Subcutaneous adipose tissue (tissue), 4 donors: Measurements from ENCODE around the gene SNX32. TPM values are rescaled to one million over a fixed set of nuclear protein-coding genes. Genes with fewer than 3 reads are reported as not detected.

Source experiments
- total RNA-seq, 4 donors: library from RNA; depleted of rRNA; stranded (reverse); fragments of >200 nt; gene quantifications; one replicate each; pipeline ENCODE4 v1.1.0, GENCODE V29; 2016
- TF ChIP-seq, protein P1 (sequence below): fragments of 450-650 bp; IDR thresholded peaks from one replicate; pipeline ENCODE4 v1.5.1; 2016; ENCODE audit warnings: low read depth, mild to moderate bottlenecking, control low read depth, antibody characterized with exemption, moderate library complexity

SNX32 gene
- total RNA-seq, 4 donors from 2014 or later: 0.85 TPM; not detected in 3

DNA sequence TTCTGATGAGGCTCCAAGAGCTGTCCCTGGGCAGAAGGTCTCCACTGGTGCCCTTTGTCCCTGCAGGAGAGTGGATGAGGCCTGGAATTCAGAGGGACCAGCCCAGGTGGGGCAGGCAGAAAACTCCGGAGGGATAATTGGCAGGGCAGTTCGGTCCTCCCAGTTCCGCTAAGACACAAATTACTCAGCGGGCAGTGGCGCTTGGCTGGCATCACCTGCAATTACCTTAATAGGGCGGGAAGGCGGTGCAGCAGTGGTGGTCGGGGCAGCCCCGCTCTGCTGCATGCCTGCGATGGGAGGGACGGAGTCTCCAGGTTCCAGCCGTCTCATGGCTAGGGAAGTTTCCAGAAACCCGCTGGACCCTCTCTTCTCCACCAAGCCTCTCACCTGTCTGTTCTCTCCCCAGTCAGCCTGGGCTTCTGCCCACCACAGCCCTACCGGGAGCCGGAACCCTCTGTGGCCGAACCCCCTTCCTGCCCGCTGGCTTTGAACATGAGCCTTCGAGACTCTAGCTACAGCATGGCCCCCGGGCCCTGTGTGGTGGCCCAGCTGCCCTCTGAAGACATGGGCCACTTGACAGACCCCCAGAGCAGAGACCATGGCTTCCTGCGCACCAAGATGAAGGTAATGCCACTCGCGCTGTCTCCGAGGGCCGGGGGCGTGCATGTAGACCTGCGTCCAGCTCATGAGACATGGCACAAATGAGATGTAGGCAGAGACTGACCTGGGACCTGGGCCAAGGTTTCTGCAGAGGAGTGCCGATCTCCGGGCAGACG, 40.0 kb upstream of the SNX32 start:
- TF ChIP-seq, protein P1, sequence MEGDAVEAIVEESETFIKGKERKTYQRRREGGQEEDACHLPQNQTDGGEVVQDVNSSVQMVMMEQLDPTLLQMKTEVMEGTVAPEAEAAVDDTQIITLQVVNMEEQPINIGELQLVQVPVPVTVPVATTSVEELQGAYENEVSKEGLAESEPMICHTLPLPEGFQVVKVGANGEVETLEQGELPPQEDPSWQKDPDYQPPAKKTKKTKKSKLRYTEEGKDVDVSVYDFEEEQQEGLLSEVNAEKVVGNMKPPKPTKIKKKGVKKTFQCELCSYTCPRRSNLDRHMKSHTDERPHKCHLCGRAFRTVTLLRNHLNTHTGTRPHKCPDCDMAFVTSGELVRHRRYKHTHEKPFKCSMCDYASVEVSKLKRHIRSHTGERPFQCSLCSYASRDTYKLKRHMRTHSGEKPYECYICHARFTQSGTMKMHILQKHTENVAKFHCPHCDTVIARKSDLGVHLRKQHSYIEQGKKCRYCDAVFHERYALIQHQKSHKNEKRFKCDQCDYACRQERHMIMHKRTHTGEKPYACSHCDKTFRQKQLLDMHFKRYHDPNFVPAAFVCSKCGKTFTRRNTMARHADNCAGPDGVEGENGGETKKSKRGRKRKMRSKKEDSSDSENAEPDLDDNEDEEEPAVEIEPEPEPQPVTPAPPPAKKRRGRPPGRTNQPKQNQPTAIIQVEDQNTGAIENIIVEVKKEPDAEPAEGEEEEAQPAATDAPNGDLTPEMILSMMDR: no peak

DNA sequence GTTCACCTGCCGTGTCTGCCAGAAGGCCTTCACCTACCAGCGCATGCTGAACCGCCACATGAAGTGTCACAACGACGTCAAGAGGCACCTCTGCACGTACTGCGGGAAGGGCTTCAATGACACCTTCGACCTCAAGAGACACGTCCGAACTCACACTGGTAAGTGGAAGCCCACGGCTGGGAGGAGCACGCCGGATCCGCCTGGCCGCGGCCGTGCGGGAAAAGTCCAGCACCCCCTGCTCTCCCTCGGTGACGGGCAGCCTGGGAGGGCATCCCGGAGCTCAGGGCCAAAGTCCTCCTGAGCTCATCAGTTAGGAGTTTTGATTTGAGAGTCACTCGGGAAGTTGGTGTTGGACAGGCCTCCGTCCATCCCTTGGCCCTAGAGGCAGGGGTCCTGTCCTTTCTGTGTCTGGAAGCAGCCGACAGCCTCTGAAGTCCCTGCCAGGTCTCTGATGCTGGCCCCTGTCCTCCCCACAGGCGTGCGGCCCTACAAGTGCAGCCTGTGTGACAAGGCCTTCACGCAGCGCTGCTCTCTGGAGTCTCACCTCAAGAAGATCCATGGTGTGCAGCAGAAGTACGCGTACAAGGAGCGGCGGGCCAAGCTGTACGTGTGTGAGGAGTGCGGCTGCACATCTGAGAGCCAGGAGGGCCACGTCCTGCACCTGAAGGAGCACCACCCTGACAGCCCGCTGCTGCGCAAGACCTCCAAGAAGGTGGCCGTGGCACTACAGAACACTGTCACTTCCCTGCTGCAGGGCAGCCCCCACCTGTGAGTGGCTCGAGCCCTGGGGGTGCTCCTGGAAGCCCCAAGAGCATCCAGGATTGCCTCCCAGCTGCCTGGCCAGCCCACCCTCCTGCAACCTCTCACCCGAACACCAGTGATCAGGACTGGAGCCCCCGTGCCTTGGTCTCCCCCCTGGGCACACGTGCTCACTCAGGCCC, 38.9 kb upstream of the SNX32 start:
- TF ChIP-seq, protein P1: no peak

DNA sequence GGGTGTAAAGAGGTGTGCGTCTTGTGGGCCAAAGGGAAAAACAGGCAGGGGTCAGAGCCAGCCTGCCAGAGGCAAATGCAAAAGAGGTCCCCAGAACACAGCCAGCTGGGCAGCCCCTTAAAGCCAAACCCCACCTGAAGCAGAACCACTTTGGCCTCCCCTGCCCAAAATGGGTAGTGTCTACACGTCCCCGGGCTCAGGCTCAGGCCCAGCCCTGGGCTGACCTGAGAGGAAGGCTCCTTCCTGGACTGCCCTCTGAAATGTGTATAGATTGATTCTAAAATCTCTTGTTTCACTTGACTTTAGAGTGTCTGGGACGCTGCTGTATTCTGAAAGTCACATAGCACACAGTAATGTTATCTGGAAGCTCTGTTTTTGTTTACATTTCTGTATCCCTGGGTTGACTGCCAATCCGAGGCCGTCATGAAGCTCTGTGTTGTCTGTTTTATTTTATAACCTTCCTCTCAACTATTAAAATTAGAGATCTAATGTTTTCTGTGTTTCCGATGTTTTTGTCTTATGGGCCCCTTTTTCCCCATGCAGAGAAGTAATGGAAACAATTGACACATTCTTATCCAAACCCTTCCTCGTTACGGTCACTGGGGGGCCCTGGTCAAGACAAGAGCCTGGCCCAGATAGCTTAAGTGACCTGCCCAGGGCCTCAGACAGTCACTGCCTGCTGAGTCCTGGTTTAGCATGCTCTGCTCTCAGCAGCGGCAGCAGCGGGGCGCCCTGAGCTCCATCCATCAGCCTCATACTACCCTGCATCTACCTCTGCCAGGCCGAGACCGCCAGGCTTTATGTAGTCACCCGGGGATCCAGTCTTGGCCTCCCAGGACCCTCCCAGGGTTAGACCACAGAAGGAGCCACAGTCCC, 36.8 kb upstream of the SNX32 start:
- TF ChIP-seq, protein P1: no peak

DNA sequence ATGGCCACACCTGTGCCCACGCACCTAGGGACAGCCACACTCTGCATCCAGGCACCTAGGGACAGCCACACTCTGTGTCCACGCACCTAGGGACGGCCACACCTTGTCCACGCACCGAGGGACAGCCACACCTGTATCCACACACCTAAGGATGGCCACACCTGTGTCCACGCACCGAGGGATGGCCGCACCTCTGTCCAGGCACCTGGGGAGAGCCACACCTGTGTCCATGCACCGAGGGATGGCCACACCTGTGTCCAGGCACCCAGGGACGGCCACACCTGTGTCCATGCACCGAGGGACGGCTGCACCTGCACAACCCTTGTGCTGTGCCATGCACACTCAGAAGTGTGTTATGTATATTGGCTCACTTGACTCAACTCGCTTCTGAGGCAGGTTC, 36.1 kb upstream of the SNX32 start:
- TF ChIP-seq, protein P1: no peak

DNA sequence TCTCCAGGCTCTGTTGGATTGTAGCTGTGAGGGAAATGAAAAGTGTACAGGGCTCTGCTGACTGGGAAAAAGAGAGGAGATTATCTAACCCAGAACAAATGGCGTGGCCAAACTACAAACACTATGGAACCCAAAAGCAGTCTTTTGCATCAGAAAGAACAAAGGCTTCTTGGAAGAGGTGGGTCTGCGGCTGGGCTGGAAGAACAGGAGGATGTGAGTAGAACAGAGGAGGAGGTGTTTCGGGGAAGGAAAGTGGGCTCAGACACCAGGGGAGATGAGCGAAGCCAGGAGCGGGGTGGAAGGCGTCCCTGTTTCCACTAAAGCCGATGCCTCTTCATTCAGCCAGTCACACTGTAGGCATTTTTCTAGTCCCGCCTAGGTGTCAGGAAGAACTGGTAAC, 34.9 kb upstream of the SNX32 start:
- TF ChIP-seq, protein P1: no peak

DNA sequence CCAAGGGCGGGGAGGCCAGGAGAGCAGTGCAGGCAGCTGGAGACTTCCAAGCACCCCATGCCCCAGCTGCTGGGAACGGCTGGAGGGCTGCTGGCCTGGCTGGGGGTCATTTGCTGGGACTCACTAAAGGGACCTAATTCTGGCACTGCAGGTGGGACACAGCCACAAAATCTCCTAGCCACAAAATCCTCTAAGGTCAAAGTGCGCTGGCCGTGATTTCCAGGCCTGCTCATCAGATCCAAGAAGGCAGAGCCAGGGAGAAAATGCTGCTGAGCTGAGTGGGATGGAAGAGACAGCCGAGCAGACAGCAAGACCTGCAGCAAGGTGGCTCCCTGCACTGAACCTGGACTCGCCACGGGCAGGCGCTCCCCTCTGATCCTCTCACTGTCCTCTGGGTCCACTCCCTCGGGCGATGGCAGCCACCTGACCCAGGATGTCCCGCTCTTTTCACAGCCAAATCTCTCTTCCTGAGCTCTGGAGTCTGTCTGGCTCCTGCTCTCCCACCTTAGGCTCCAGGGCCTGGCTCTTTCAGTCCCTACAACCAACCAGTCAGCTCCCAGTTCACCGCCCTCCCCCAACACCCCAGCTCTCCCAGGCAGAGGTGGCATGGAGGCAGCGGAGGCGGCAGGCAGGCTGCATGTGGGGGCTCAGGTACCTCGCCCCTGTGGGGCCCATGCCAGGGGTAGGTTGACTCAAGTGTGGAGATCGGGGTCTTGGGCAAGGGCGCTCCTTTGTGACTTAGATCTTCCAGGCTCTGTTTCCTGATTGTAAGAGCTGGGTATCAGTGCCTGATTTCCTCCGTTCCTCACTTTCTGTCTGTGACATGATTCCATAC, 32.4 kb upstream of the SNX32 start:
- TF ChIP-seq, protein P1: no peak
